OCI-LY7 (cell line): ENCODE measurements around the gene KLF3.

Source experiments
- EZH2phosphoT487 ChIP-seq: fragments of 200-600 bp; sonication (generic); IDR thresholded peaks from 2 replicates; pipeline ENCODE4 v1.6.1; 2018; ENCODE audit warnings: low read depth, borderline replicate concordance, mild to moderate bottlenecking, mixed run types, antibody characterized with exemption, low read length, moderate library complexity, mixed read lengths
- TF ChIP-seq, protein P1 (sequence below): fragments of 200-600 bp; sonication (generic); conservative IDR thresholded peaks from 2 replicates; pipeline ENCODE4 v1.5.1; 2014; ENCODE audit warnings: mild to moderate bottlenecking, antibody characterized with exemption, low read length, moderate library complexity, mixed read lengths

DNA sequence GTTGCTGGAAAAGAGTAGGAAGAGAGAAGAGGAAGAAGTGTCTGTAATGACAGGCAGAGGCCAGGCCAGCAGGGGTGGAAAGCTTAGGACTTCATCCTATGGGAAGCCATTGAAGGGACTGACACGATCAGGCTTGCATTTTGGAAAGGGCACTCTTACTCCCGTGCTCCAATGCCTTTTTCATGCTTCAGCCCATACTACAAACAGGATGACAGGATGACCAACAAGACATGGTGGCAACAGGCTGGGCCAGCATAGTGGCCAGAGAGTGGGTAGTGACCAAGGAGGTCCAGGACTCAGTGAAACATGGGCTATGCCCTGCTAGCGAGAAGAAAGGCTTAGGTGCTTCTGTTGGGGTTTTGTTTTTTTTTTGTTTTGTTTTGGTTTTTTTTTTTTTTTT, 2.6 kb upstream of the KLF3 start:
- TF ChIP-seq, protein P1, sequence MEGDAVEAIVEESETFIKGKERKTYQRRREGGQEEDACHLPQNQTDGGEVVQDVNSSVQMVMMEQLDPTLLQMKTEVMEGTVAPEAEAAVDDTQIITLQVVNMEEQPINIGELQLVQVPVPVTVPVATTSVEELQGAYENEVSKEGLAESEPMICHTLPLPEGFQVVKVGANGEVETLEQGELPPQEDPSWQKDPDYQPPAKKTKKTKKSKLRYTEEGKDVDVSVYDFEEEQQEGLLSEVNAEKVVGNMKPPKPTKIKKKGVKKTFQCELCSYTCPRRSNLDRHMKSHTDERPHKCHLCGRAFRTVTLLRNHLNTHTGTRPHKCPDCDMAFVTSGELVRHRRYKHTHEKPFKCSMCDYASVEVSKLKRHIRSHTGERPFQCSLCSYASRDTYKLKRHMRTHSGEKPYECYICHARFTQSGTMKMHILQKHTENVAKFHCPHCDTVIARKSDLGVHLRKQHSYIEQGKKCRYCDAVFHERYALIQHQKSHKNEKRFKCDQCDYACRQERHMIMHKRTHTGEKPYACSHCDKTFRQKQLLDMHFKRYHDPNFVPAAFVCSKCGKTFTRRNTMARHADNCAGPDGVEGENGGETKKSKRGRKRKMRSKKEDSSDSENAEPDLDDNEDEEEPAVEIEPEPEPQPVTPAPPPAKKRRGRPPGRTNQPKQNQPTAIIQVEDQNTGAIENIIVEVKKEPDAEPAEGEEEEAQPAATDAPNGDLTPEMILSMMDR: no peak
- TF ChIP-seq EZH2phosphoT487: no peak
